Muscle layer of colon (tissue), 2 donors: ENCODE results near the gene EDN2.
A peak's percentile ranks its signal among the peaks of the same experiment; 100 is the strongest.

Experiments
- H3K27ac ChIP-seq: one replicate; pipeline ENCODE4 v1.7.0; 2013; ENCODE audit warnings: low read depth, mild to moderate bottlenecking, low read length, moderate library complexity
- H3K27me3 ChIP-seq, 2 donors: one replicate each; pipeline ENCODE4 v1.7.0; 2013; ENCODE audit warnings: low read length in 2 of 2, mild to moderate bottlenecking in 2 of 2; ENCODE audit not compliant: insufficient read depth in 2 of 2, control insufficient read depth in 1 of 2
- H3K36me3 ChIP-seq: one replicate; pipeline ENCODE4 v1.7.0; 2013; ENCODE audit warnings: mild to moderate bottlenecking, low read length; ENCODE audit not compliant: insufficient read depth
- H3K4me1 ChIP-seq: one replicate; pipeline ENCODE4 v1.7.0; 2013; ENCODE audit warnings: mild to moderate bottlenecking, low read length; ENCODE audit not compliant: insufficient read depth
- H3K4me3 ChIP-seq, 2 donors: one replicate each; pipeline ENCODE4 v1.7.0; 2013; ENCODE audit warnings: low read length in 2 of 2, low read depth in 1 of 2, mild to moderate bottlenecking in 1 of 2, moderate library complexity in 1 of 2
- H3K9ac ChIP-seq: one replicate; pipeline ENCODE4 v1.7.0; 2013; ENCODE audit warnings: low read length
- H3K9me3 ChIP-seq: one replicate; pipeline ENCODE4 v1.7.0; 2013; ENCODE audit warnings: mild to moderate bottlenecking, low read length
- donor health status: abdominal sarcoma.
- donor health status: Adenocarcinoma of cecum.

EDN2 gene

DNA sequence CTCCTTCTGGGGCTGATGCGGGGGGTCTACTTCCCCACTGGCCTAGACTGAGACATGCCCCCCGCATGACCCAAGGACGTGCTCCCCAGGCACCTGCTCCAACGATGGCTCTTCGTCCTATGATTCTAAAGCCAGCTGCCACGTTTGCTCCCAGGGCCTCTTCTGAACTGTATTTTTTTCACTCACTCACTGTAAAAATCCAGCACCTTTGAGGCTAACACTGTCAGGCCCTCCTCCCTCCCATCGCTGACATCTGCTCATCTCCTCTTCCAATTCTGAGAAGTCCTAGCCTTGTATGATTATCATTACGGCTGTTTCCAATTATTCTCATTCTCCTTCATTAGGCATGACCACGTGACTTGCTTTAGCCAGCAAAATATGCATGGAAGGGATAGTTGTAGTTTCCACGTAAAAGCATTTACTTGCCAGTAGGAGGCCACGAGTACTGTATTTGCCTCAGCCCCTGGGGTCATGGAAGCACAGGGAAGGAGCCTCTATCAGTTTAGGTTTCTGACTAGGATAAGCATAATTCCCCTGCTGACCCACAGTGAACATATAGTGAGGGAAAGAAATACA lies 19.1 kb upstream of the EDN2 start:
- Histone ChIP-seq H3K4me3 (no peak overlapping the region), H3K9ac (no peak overlapping the region), H3K9me3 (no peaks in the 10 kb centered on the region), H3K27ac (no peak overlapping the region), H3K27me3 (no peaks in the 10 kb centered on the region), H3K36me3 (no peaks in the 10 kb centered on the region), H3K4me1 (peaks cover 6% of the 10 kb centered on the region)

DNA sequence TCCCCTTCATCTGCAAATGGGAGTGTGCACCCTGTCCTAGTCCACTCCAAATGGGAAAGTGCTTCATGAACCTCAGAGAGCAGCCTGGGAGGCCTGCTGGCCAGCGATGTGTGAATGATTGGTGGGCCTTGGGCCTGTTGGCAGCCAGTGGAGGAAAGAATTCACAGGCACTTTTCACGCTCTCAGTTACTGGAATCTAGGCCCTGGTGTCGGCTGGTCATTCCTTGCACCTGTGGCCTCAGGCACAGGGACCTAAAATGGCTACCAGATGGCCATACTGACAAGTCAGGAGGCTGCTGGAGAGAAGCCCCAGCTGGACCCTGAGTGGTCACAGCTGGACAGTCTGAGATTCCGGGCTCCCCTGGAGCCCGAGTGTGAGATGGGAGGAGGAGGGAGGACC lies 18.4 kb upstream of the EDN2 start:
- Histone ChIP-seq H3K4me1 (peaks cover 6% of the 10 kb centered on the region), H3K4me3 (no peak overlapping the region), H3K36me3 (no peaks in the 10 kb centered on the region), H3K27ac (no peak overlapping the region), H3K9ac (no peak overlapping the region), H3K27me3 (no peaks in the 10 kb centered on the region), H3K9me3 (no peaks in the 10 kb centered on the region)

DNA sequence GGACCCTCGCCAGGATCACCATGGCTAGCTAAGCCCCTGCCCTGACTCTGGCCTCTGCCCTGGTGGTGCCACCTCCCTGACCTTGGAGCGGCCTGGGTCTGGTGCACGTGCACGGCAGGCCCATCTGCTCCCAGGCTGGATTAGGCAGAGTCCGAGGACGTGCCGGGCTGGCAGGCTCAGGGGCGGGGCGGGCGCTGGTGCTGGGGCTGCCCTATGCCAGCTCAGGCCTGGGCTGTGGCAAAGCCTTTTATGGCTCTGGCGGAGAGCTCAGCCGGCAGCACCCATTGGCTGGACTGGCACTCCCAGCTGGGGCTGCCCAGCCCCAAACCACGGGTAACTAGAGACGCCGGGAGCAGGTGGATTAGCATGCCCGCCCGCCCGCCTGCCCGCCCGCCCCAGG lies 17.1 kb upstream of the EDN2 start:
- H3K9ac ChIP-seq: no peak overlapping the region
- H3K4me1 ChIP-seq: peaks cover 12% of the 10 kb centered on the region
- H3K27me3 ChIP-seq: no peaks in the 10 kb centered on the region
- H3K36me3 ChIP-seq: no peaks in the 10 kb centered on the region
- H3K4me3 ChIP-seq: no peak overlapping the region
- H3K27ac ChIP-seq: no peak overlapping the region
- H3K9me3 ChIP-seq: no peaks in the 10 kb centered on the region

DNA sequence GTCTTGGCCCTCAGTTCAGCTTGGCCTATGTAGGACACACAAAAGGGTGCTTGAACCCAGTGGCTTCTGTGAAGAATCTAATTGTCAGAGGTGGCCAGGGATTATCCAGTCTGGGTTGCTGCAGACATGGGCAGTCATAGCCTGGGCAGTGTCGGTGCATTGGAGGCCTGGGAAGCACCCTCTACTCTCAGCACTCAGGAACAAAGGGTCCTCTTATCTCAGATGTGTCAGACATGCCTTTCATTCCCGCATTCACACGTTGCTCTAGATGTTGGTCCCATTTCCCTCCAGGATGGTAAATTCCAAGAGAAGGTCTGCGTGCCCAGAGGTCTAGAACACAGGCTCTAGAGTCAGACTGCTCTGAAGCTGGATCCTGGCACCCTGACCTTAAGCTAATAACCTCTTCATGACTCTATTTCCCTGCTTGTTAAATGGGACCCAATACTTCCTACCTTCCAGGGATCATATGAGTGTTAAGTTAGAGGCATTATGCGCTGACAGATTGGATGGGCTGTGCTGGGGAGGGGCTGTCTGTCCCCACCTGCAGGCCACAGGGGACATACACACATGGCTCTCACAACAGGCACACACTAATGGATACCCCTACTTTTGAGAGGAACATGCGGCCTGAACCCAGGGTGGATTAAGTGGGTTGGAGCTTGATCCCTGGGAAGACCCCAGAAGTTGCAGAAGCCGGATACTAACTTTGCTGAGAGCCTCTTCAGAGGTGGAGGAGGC lies 16.5 kb upstream of the EDN2 start:
- no peaks in the 10 kb centered on the region for H3K9me3 ChIP-seq
- H3K4me1 ChIP-seq: peaks cover 14% of the 10 kb centered on the region
- no peak overlapping the region for H3K27ac ChIP-seq
- H3K27me3 ChIP-seq: no peaks in the 10 kb centered on the region
- H3K36me3 ChIP-seq: no peaks in the 10 kb centered on the region
- H3K4me3 ChIP-seq: no peak overlapping the region
- H3K9ac ChIP-seq: no peak overlapping the region

DNA sequence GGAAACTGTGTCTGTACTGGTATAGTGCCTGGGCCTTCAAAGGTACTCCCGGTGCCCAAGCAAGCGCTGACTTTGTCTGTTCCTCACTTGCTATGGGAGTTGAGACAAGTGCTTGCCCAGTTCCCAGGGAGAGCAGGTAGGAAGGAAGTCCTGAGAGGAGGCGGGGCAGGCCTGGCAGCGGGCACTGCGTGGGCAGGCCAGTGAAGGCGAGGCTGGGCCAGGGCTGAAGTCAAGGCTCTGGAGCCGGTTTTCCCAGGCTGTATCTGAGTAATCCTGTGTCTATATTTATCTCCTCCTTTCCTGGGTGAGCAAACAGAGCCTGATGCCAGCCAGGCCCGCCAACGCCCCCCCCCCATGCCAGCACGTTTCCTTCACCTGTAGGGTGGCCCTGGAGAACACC lies 15.9 kb upstream of the EDN2 start:
- Histone ChIP-seq H3K9me3 (no peaks in the 10 kb centered on the region), H3K4me3 (no peak overlapping the region), H3K4me1 (peaks cover 20% of the 10 kb centered on the region), H3K9ac (no peak overlapping the region), H3K27ac (peak overlapping the region; percentile 45), H3K36me3 (no peaks in the 10 kb centered on the region), H3K27me3 (no peaks in the 10 kb centered on the region)

DNA sequence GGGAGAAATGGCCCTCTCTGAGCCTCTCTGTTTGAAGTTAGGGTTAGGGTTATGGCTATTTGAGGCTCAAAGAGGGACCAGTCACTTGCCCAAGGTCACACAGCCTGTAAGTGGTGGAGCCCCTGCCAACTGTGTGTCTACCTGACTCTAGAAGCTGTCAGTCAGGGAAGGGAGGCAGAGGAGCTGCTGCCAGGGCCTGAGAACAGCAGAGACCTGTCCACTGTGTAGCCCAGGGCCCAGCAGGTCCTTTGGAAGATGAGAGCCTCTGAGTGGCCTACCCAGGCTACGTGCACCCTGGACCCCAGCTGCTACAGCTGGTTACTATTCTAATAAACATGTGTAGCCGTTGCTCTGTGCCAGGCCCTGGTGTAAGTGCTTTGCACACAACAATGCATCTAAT lies 15.1 kb upstream of the EDN2 start:
- Histone ChIP-seq H3K4me1 (peaks cover 24% of the 10 kb centered on the region), H3K36me3 (no peaks in the 10 kb centered on the region), H3K9ac (no peak overlapping the region), H3K27ac (peak overlapping the region; percentile 24), H3K27me3 (no peaks in the 10 kb centered on the region), H3K4me3 (no peak overlapping the region), H3K9me3 (no peaks in the 10 kb centered on the region)

DNA sequence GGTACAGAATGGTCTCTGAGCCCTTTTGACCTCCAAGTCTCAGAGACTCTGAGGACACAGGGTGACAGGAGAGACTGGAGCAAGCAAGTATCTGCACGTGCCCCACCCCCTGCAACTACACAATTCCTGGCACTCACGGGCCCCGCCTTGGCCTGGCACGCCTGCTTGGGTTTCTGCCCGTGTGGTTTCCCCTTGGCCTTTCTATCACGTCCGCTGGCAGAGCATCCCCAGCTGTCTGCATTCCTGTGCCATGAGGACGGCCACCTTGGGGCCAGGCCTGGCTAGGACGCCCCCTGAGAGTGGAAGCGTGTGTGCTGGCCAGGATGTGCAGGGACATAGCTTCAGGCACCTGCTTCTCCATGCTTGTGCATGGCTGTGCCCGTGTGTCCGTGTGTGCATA lies 14.3 kb upstream of the EDN2 start:
- H3K4me1 ChIP-seq: peaks cover 24% of the 10 kb centered on the region
- H3K9ac ChIP-seq: no peak overlapping the region
- peak overlapping the region; percentile 24 for H3K27ac ChIP-seq
- no peak overlapping the region for H3K4me3 ChIP-seq
- no peaks in the 10 kb centered on the region for H3K36me3 ChIP-seq
- no peaks in the 10 kb centered on the region for H3K9me3 ChIP-seq
- no peaks in the 10 kb centered on the region for H3K27me3 ChIP-seq

DNA sequence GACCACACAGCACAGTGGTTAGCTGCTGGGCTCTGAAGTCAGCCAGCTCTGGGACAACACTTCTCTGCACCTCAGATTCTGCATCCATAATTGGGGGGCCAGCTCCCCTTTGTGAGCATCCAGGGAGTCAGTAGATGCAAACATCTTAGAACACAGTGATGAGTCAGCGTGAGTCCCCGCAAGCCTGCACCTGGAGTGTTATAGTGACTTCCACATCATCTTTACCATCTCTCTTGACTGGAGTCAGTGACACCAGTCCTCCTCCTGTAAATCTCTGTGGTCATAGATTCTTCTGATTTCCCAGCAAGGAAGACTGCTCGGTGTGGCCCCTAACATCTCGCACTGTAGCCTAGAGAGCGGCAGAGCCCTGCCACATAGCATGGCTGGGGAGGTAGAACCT lies 13.9 kb upstream of the EDN2 start:
- Histone ChIP-seq H3K4me1 (peaks cover 24% of the 10 kb centered on the region), H3K27me3 (no peaks in the 10 kb centered on the region), H3K9me3 (no peaks in the 10 kb centered on the region), H3K4me3 (no peak overlapping the region), H3K9ac (no peak overlapping the region), H3K36me3 (no peaks in the 10 kb centered on the region), H3K27ac (no peak overlapping the region)

DNA sequence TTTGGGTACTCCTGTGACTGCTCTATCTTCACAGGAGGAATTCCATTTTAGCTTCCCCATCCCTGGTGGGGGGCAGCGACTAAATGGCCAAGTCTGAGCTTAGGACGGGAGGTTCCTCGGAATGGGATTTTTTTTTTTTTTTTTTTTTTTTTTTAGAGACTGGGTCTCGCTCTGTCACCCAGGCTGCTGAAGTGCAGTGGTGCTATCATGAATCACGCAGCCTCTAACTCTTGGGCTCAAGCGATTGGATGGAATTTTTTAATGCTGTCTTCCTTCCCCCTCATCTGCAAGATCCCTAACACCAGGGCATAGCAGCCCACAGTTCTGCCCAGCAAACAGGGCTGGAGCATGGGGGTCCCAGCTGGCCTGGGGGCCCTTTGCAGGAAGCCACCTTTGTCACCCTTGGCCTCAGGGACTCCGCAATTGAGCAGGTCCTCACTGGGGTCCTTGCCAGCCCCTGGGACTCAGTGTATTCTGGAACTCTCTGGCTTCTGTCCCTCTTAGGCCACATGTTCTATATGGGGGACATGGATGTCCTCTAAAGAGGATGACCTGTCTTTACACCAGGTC lies 13.1 kb upstream of the EDN2 start:
- H3K27ac ChIP-seq: peak overlapping the region; percentile 95
- H3K9ac ChIP-seq: no peak overlapping the region
- peaks cover 24% of the 10 kb centered on the region for H3K4me1 ChIP-seq
- H3K4me3 ChIP-seq: no peak overlapping the region
- H3K27me3 ChIP-seq: no peaks in the 10 kb centered on the region
- H3K36me3 ChIP-seq: no peaks in the 10 kb centered on the region
- no peaks in the 10 kb centered on the region for H3K9me3 ChIP-seq

DNA sequence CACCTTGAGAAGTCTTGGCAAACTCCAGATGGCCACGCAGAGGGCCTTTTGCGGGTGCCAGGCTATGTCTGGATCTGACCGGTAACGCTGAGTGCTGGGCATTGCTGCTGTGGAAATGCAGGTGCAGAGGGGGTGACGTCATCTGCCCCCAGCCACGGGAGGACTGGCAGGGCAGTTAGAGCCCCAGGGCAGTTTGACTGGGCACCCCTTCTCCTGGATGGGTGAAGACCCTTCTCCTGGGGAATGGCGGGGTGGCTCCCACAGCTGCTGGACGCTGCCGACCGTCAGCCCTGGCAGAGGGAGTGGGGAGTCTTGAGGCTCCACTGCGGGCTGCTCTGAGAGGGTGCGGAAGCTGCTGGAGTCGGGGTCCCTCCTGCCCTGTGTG lies 12.6 kb upstream of the EDN2 start:
- Histone ChIP-seq H3K36me3 (no peaks in the 10 kb centered on the region), H3K27ac (peak overlapping the region; percentile 95), H3K9ac (peak overlapping the region; percentile 25), H3K4me1 (peaks cover 24% of the 10 kb centered on the region), H3K27me3 (no peaks in the 10 kb centered on the region), H3K9me3 (no peaks in the 10 kb centered on the region), H3K4me3 (peak overlapping the region; percentile 30 to 55)

DNA sequence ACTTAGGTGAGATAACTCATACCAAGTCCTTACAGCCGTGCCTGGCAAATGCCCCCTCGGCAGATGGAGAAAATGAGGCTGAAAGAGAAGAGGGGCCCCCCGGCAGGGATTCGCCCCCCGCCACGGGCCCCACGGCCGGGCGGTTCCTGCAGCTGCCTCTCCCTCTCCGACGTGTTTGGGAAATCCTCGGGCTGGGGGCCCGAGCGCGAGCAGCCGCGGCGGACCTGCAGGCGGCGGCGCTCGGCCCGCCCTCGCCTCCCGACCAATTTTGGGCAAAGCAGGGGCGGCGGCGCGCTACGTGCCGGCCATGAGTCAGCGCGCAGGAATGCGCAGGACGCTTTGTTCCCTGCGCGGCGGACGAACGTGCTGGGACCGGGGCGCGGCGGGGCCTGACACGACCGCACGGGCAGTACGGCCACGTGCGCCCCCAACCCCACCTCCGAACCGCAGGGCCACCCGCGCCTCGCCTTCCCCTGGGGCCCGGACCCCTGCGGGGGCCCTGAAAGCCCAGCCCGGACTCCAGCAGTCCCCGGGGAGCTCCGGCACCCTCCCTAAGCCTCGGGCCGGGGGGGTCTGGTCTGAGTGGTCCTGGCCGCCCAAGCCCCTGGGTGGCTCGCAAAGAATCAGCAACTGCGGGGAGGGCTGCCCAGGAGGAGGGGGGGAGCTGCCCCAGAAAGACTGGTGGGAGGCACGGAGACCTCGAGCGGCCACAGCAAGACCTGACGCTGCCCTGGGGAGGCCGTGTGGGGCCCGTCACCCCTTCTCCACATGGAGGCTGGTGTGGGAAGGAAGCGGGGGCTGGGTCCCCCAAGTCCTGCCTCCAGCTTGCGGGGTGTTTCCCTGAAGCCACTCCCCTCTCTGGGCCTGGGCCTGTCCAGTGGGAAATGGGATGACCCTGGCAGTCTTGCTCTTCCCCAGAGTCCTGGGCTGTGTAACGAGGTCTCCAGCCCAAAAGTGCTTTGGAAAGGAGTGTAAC lies 11.9 kb upstream of the EDN2 start:
- Histone ChIP-seq H3K36me3 (no peaks in the 10 kb centered on the region), H3K27ac (peak overlapping the region; percentile 95), H3K4me1 (peaks cover 24% of the 10 kb centered on the region), H3K9ac (peak overlapping the region; percentile 89), H3K4me3 (peak overlapping the region; percentile 30 to 55), H3K9me3 (no peaks in the 10 kb centered on the region), H3K27me3 (no peaks in the 10 kb centered on the region)
